GM06990 (cell line): Measurements from ENCODE around the gene CALCOCO1.
"Not testable (repeated sequence)": the region's sequence is repeated elsewhere in the genome, so short reads cannot be mapped to it uniquely, and the experiment has no call there.

ENCODE experiments used
- DNase-seq: peaks from one replicate; pipeline ENCODE4 v3.0.0-alpha.2; 2011; ENCODE audit not compliant: insufficient read length; ENCODE audit errors: extremely low read depth
- H3K27me3 ChIP-seq: replicated peaks from 2 replicates; pipeline ENCODE4 v1.6.0; 2011; ENCODE audit warnings: low read length; ENCODE audit not compliant: control insufficient read depth, insufficient read depth
- H3K36me3 ChIP-seq: 2 replicates; pipeline ENCODE4 v1.5.1; 2011; ENCODE audit warnings: low read length; ENCODE audit not compliant: control insufficient read depth, insufficient read depth
- H3K4me3 ChIP-seq: replicated peaks from 2 replicates; pipeline ENCODE4 v1.5.1; 2011; ENCODE audit warnings: low read depth, mild to moderate bottlenecking, control low read depth, low read length
- CTCF ChIP-seq: IDR thresholded peaks from 2 replicates; pipeline ENCODE4 v1.5.1; 2011; ENCODE audit warnings: low read length, control low read depth, mild to moderate bottlenecking, inconsistent platforms; ENCODE audit not compliant: insufficient read depth, poor library complexity, severe bottlenecking

The CALCOCO1 gene

DNA sequence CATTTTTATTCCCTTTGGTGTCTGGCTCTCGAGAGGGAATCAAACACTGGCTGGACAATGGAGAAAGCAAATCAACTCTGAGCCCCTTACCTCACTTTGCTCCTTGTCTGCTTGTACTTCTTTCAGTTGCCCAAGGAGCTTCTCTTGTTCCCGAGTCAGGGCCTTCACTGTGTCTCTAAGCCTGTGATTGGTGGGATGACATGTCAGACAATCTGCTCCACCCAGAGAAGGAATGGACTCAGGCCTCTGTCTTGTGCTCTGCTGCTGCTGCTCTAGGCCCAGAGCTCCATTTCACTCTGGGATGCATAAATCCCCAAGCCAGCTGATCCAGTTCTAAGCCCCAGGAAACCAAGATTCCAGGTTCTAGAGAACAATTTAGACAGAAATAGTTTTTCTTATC, 7.6 kb downstream of the CALCOCO1 start:
- Histone ChIP-seq H3K4me3 (no peak overlapping the region), H3K27me3 (no peaks in the 10 kb centered on the region), H3K36me3 (peaks cover 11% of the 10 kb centered on the region)
- no peak for TF ChIP-seq CTCF
- no peak for DNase-seq

- not testable (repeated sequence) for H3K4me3 ChIP-seq, H3K27me3 ChIP-seq, DNase-seq
- H3K36me3 ChIP-seq, result peaks cover 11% of the 10 kb centered on the region
These were observed 8.7 kb downstream of the CALCOCO1 start for GRCh38 chr12:53718567-53718966.

DNA sequence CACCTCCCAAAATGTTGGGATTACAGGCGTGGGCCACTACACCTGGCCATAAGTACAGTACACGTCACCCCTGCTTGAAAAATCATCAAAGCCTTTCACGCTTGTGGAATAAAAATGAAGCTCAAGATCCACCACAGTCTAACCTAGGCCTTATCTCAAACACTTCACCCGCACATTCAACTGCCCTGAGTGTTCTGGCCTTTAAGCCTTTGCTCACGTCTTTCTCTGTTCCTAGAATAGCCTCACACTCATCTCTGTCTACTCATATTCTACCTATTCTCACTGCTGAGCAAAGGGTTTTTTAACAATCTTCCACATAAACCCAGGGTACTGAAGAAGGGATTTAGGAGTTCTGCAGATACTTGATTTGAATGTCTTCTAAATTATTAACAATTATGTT, 9.9 kb downstream of the CALCOCO1 start:
- DNase-seq, result no peak
- no peak for TF ChIP-seq CTCF

GRCh38 chr12:53714004-53714403, 13.2 kb downstream of the CALCOCO1 start:
- Histone ChIP-seq H3K4me3 (no peak overlapping the region), H3K27me3 (no peaks in the 10 kb centered on the region), H3K36me3 (peaks cover 2% of the 10 kb centered on the region)
- DNase-seq, result no peak
- TF ChIP-seq CTCF, result no peak

More for the DNA sequence above, 9.9 kb downstream of the CALCOCO1 start:
- Histone ChIP-seq H3K36me3 (peaks cover 7% of the 10 kb centered on the region), H3K4me3 (no peak overlapping the region), H3K27me3 (no peaks in the 10 kb centered on the region)

DNA sequence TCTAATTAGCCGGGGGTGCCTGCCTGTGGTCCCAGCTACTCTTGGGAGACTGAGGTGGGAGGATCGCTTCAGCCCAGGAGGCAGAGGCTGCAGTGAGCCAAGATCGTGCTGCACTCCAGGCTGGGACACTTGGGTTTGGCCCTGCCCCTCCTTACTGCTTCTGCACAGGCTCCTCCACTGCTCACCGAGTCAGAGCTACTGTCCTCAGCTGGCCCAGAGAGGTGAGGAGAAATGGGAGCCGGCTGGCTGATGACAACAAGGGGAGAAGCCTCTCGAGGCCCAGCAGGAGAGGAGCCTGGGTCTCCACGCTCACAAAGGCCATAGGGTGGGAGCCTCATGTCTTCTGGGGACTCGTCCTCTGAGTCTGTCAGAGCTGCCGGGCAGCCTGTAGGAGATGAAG, 13.7 kb downstream of the CALCOCO1 start:
- TF ChIP-seq CTCF, result no peak
- peaks cover 2% of the 10 kb centered on the region; the same call in 1 of the 2 replicates for H3K27me3 ChIP-seq
- peaks cover 2% of the 10 kb centered on the region for H3K36me3 ChIP-seq

GRCh38 chr12:53712059-53712643, 15.1 kb downstream of the CALCOCO1 start:
- peaks cover 2% of the 10 kb centered on the region for H3K36me3 ChIP-seq
- no peak for TF ChIP-seq CTCF
- H3K4me3 ChIP-seq, result no peak overlapping the region
- H3K27me3 ChIP-seq, result peaks cover 2% of the 10 kb centered on the region; the same call in 1 of the 2 replicates
- no peak for DNase-seq

More for the DNA sequence above, 13.7 kb downstream of the CALCOCO1 start:
- H3K4me3 ChIP-seq, result no peak overlapping the region
- no peak for DNase-seq
